Stimulated activated CD8-positive, alpha-beta memory T cell treated with anti-CD3 and anti-CD28 coated beads, Interleukin-12 subunit alpha, Interleukin-12 subunit beta, amount 100 ng/mL, for 1 hour (primary cell): ENCODE measurements around the gene WBP2NL.

ENCODE experiments used
- DNase-seq: peaks from one replicate; pipeline ENCODE4 v3.0.0-alpha.2; 2020; ENCODE audit warnings: low read depth

WBP2NL gene

GRCh38 chr22:41979423-41980250 is 19.0 kb upstream of the WBP2NL start:
- DNase-seq: no peak

GRCh38 chr22:41982865-41983264 is 15.7 kb upstream of the WBP2NL start:
- DNase-seq: no peak

DNA sequence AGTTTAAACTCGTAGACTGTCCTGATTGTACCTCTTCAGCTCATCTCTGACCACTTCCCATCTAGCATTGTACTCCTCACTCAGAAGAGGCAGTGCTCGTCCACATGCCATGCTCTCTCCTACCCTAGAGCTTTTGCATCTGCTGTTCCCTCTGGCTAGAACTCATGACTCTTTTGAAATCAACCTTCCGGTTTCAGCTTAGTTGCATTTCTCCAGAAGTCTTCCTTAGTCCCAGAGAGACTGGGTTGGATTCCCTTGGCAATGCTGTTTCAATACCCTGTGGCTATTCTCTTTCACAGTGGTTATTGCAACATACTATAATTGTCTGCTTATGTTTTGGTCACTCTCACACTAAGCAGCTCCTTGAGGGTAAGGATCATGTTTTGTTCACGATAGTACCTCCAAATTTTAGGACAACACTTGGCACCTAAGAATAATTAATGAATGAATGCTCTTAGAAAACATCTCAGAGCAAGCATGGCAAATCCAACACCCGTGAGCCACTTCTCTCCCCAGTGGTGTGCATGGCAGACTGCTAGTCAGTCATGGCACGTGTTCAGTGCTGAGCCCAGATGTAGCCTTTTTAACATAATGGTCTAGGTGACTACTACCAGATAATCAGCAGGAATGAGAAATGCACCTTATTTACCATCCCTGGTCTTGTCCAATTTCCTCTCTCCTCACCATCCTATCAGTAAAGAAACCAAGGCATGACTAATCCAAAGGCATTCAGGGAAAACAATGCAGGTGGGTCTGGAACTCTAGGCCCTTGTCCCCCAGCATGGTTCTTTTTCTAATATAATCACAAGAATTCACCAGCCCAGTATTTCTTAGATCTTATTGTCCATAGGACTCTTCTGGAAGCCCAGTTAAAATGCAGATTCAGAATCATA is 14.8 kb upstream of the WBP2NL start:
- DNase-seq: no peak

- DNase-seq: no peak
Observed at GRCh38 chr22:41987276-41987675, 11.3 kb upstream of the WBP2NL start.

DNA sequence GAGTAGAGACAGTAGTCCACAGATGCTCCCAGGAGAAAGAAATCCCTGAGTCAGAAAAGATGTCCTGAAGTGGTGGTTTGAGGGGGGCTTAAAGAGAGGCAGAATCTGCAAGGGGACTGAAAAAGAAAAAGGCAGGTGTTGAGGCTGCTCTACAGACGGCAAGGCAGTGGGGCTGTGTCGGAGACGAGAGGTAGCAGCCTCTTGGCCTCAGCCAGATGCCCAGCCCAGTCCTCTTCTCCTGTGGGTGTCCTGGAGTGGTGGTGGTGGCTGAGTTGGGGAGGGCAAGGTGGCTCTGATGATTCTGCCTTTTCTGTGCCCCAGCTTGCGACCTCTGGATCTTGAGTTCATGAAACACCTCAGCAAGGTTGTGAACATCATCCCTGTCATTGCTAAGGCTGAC is 9.3 kb upstream of the WBP2NL start:
- no peak for DNase-seq

DNA sequence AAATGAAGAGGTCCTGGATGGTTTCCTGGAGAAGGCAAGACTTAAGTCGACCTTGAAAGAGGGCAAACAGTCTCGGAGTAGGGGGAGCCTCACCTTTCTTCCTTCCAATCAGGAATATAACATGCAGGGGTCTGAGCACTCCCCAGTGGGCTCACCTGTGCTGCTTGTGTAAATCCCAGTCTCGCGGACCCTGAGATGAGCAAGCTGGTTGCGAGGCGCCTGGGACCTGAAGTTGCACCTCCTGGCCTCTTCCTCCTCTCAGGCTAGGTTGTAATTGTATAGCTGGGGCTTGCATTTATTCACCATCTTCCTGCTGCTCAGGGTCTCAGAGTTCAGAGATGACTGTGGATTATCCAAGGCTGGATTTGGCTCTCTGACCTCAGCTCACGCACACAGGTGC is 7.5 kb upstream of the WBP2NL start:
- DNase-seq: no peak

- DNase-seq: no peak
Observed at GRCh38 chr22:41992496-41992895, 6.1 kb upstream of the WBP2NL start.

- no peak for DNase-seq
Observed at GRCh38 chr22:41995211-41995610, 3.4 kb upstream of the WBP2NL start.

DNA sequence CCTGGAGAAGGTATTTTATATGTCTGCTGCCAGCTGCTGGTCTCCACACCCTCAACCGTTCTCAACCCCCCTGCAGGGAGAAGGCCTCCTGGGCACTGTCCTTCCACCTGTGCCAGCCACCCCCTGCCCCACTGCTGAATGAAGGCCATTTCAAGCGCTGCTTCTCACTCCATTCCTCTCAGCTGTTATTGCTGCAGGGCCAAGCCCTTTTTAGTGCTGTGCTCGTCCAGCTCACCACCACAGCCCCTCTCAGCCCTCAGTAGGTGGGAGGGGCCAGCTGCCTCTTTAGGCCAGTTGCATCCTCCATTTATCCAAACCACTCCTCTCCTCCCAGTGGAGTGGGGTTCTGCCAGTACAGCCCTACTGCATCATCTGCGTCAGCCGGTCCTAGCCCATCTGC is 1.8 kb upstream of the WBP2NL start:
- DNase-seq: no peak

- no peak for DNase-seq
Observed at GRCh38 chr22:42000466-42000865, 1.9 kb downstream of the WBP2NL start.

DNA sequence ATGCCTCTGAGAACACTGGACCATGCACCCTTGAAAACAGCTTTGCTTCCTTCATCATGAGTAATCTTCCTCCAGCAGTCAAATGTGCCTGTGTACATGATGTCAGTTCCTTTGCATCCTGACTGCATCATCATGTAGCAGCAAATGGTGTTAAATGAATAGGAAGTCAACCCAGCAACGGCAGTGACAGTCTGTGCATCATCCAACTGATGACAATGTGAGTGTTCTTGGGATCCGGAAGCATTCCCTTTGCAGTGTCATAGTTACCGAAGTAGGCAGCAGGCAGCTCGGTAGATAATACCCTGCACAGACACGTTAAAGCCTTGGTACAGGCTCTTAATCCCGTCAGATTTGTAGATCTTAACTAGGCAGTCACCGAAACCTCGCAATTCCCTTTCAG is 2.5 kb downstream of the WBP2NL start:
- DNase-seq: no peak

GRCh38 chr22:42001706-42002105 is 3.1 kb downstream of the WBP2NL start:
- no peak for DNase-seq

DNA sequence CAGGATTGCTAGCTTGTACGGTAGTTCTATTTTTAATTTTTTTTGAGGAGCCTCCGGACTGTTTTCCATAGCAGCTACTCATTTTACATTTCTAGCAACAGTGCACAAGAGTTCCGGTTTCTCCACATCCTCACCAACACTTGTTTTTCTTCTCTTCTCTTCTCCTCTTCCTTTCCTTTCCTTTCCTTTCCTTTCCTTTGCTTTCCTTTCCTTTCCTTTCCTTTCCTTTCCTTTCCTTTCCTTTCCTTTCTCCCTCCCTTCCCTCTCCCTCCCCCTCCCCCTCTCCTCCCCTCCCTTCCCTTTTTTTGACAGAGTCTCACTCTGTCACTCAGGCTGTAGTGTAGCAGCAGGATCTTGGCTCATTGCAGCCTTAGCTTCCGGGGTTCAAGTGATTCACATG is 9.3 kb downstream of the WBP2NL start:
- DNase-seq: no peak

- no peak for DNase-seq
Observed at GRCh38 chr22:42010778-42011177, 12.2 kb downstream of the WBP2NL start.

DNA sequence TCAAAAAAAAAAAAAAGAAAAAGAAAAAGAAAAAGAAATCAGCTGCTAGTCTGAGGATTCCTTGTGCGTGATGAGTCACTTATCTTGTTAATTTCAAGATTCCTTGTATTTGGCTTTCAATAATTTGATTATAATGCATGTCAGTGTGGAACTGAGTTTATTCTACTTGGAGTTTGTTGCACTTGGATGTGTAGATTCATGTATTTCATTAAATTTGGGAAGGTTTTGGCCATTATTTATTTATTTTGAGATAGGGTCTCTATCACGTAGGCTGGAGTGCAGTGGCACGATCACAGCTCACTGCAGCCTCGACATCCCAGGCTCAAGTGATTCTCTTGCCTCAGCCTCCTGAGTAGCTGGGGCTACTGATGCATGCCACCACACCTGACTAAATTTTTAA is 14.8 kb downstream of the WBP2NL start:
- DNase-seq: no peak

GRCh38 chr22:42016111-42016510 is 17.5 kb downstream of the WBP2NL start:
- DNase-seq: no peak

DNA sequence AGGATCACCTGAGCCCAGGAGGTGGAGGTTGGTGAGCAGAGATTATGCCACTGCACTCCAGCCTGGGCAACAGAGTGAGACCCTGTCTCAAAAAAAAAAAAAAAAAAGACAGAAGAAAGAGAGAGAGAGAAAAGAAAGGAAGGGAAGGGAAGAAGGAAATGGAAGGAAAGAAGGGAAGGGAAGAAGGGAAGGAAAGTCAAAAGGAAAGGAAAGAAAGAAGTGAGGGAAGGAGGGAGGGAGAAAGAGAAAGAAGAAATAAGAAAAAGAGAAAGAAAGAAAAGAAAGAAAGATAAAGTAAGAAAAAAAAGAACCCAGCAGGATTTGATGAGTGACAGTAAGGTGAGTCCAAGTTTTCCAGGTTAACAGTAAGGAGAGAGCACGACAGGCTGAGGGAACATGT is 19.6 kb downstream of the WBP2NL start:
- DNase-seq: no peak

GRCh38 chr22:42021571-42021970 is 23.0 kb downstream of the WBP2NL start:
- DNase-seq: no peak

DNA sequence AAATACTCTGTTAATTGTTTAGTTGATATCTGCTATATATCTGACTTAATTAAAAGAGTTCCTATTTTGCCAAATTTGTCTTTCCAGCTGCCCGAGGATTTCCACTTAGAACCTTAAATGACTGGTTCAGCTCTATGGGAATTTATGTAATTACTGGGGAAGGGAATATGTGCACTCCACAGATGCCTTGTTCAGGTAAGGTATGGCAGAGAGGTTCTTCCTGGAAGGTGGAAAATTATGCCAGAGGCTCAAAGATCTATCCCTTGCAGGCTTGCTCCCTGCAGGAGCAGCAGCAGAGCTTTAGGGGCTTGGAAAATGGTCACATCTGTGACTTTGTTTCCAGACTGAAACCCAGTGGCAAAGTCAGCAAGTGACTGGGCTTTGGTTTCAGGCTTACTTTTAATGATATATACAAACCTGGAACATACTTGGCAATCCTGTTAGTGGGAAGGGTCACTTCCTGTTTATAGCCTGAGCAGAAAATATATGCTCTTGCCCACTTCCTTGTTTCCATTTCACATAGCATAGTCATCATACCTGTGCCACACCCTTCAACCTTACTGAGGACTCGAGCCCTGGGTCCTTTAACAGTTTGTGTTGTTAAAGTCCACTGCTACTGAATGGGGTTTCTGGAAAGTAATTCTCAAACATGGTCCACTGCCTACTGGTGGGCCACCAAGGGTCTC is 23.7 kb downstream of the WBP2NL start:
- DNase-seq: no peak

- no peak for DNase-seq
Observed at GRCh38 chr22:42025421-42025820, 26.8 kb downstream of the WBP2NL start.

DNA sequence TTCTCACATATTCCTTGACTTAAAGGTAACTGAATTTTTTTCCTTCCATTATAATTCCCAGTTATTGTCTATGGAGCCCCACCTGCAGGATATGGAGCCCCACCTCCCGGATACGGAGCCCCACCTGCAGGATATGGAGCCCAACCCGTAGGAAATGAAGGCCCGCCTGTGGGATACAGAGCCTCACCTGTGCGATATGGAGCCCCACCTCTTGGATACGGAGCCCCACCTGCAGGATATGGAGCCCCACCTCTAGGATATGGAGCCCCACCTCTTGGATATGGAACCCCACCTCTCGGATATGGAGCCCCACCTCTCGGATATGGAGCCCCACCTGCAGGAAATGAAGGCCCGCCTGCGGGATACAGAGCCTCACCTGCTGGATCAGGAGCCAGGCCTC is 28.1 kb downstream of the WBP2NL start:
- no peak for DNase-seq

DNA sequence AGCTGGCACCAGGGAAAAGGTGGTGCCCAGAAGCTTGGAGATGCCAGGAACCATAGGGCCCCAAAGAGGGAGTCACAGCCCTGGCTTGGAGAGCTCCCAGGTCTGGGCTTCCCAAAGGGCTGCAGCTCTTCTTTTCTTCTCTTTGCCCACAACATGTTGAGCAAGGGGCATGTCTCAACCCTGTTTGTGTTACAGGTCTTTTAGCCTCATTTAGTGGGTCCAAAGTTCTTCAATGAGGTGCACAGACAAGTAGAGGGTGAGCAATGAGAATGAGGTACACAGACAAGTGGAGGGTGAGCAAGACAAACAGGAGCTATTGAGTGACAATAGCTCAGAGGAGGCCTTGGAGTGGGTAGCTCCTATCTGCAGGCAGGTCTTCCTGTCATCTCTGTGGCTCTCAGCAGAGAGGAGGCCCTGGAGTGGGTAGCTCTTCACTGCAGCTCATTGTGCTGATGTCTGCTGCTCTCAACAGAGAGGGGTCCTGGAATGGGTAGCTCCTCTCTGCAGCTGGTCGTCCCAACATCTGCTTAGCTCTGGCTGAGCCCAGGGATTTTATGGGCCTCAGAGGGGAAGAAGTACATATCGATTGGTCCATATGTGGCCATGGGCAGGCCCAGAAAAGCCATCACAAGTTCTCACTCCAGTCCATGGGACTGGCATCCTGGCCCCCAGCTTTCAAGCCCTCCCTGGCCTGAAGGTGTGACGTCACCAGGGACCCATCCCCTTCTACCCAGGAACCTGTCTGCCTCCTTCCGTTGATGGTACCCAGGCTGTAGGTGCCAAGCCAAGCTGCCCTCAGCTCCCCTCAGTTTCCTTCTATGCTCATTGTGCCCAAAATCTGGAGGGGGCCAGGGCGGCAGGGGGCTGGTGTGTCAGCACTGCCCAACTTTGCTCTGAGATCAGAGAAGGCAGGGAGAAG is 34.9 kb downstream of the WBP2NL start:
- DNase-seq: no peak
